B cell (primary cell): ENCODE measurements around the gene SHROOM2.

ENCODE experiments used
- EZH2 ChIP-seq: IDR thresholded peaks from 2 replicates; pipeline ENCODE4 v1.6.1; 2012; ENCODE audit warnings: borderline replicate concordance, low read depth, mild to moderate bottlenecking, moderate library complexity, low read length; ENCODE audit not compliant: insufficient read depth, poor library complexity, severe bottlenecking
- TF ChIP-seq, protein P1 (sequence below): fragments of 200-600 bp; IDR thresholded peaks from one replicate; pipeline ENCODE4 v1.8.0; 2022; ENCODE audit warnings: antibody characterized with exemption, mild to moderate bottlenecking

DNA sequence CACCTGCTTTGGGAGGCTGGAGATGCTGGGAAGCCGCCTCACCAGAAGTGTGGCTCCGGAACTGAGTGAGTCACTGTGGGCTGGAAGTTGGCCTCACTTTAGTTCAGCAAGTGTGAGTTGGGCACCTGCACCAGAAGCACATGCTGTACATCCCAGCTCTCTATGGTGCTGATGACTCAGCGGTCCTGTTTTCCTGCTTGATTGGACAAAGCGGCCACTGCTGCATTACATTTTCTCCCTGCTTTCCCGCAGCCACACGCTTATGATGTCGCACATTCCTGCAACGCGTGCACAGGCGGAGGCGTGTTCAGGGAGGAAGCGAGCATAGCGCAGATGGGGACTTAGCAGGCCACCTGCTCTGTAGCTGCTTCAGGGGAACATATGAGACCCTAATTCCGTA is 154.2 kb downstream of the SHROOM2 start:
- TF ChIP-seq, protein P1, sequence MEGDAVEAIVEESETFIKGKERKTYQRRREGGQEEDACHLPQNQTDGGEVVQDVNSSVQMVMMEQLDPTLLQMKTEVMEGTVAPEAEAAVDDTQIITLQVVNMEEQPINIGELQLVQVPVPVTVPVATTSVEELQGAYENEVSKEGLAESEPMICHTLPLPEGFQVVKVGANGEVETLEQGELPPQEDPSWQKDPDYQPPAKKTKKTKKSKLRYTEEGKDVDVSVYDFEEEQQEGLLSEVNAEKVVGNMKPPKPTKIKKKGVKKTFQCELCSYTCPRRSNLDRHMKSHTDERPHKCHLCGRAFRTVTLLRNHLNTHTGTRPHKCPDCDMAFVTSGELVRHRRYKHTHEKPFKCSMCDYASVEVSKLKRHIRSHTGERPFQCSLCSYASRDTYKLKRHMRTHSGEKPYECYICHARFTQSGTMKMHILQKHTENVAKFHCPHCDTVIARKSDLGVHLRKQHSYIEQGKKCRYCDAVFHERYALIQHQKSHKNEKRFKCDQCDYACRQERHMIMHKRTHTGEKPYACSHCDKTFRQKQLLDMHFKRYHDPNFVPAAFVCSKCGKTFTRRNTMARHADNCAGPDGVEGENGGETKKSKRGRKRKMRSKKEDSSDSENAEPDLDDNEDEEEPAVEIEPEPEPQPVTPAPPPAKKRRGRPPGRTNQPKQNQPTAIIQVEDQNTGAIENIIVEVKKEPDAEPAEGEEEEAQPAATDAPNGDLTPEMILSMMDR = no peak
- TF ChIP-seq EZH2 = no peak
